Stomach (tissue), 9 donors: ENCODE data around the gene PTPRM. TPM values are rescaled to one million over a fixed set of nuclear protein-coding genes. Genes with fewer than 3 reads are reported as not detected.

Experiments
- DNase-seq, 2 donors: peaks; one replicate each; pipeline versions ENCODE4 v3.0.0 to v3.0.0-alpha.2; 2013 to 2019
- H3K27ac ChIP-seq, 5 donors: fragments of 200-600 bp in 4 of 5; sonication (generic) in 4 of 5; one replicate each; pipeline ENCODE4 v1.5.1; 2013 to 2019; ENCODE audit warnings: mild to moderate bottlenecking in 1 of 5, moderate library complexity in 1 of 5
- H3K27me3 ChIP-seq, 3 donors: fragments of 200-600 bp; sonication (generic); one replicate each; pipeline ENCODE4 v1.5.1; 2017 to 2019; ENCODE audit warnings: mixed run types in 1 of 3
- H3K36me3 ChIP-seq, 4 donors: fragments of 200-600 bp; sonication (generic); 1 replicate in 3 of 4; 2 replicates in 1 of 4; pipeline ENCODE4 v1.5.1; 2016 to 2019
- H3K4me1 ChIP-seq, 4 donors: fragments of 200-600 bp; sonication (generic); one replicate each; pipeline ENCODE4 v1.5.1; 2016 to 2019
- H3K4me3 ChIP-seq, 4 donors: fragments of 200-600 bp; sonication (generic) in 3 of 4; one replicate each; pipeline ENCODE4 v1.5.1; 2016 to 2019; ENCODE audit warnings: mild to moderate bottlenecking in 1 of 4
- H3K9me3 ChIP-seq, 4 donors: fragments of 200-600 bp; sonication (generic); one replicate each; pipeline ENCODE4 v1.5.1; 2016 to 2019
- CTCF ChIP-seq, 7 experiments: fragments of 450-650 bp in 4 of 7; fragments of 200-600 bp in 3 of 7; sonication (generic) in 3 of 7; IDR thresholded peaks; one replicate each; pipeline ENCODE4 v1.5.1; 2016 to 2019; ENCODE audit warnings: antibody characterized with exemption in 7 of 7, control low read depth in 2 of 7, mild to moderate bottlenecking in 1 of 7
- EP300 ChIP-seq: sonication (generic); formaldehyde crosslinking; IDR thresholded peaks from one replicate; pipeline ENCODE4 v1.6.1; 2017; ENCODE audit warnings: antibody characterized with exemption
- POLR2A ChIP-seq, 4 donors: fragments of 450-650 bp; IDR thresholded peaks; one replicate each; pipeline ENCODE4 v1.6.1; 2016; ENCODE audit warnings: antibody characterized with exemption in 4 of 4, control low read depth in 2 of 4, mild to moderate bottlenecking in 1 of 4, moderate library complexity in 1 of 4
- POLR2AphosphoS5 ChIP-seq, 3 donors: sonication (generic); formaldehyde crosslinking; IDR thresholded peaks; one replicate each; pipeline ENCODE4 v1.6.1; 2016; ENCODE audit warnings: antibody characterized with exemption in 3 of 3
- WGBS, 5 donors: extraction: QIAGEN DNeasy Blood & Tissue Kit in 3 of 5; methylation state at CpG; one replicate each; pipeline versions ENCODE4 v1.1.5 to v1.1.7; 2013 to 2018; 5-methylcytosine and 5-hydroxymethylcytosine counted together
- intact Hi-C: fragments of 100-400 bp; cut with DNase I; formaldehyde crosslinking; loops from one replicate; pipeline ENCODE4 v1.15.1; 2023; ENCODE audit warnings: low total_unique reads
- polyA plus RNA-seq, 3 donors: library from polyadenylated mRNA; stranded (reverse); fragments of 200-250 nt; gene quantifications; one replicate each; pipeline ENCODE4 v1.2.3, GENCODE V29; 2013
- total RNA-seq, 5 donors: library from RNA; depleted of rRNA; stranded (reverse); fragments of >200 nt; gene quantifications; one replicate each; pipeline versions ENCODE4 v1.1.0 to v1.2.3, GENCODE V29; 2014 to 2016
- donor health status: healthy with polysubstance abuse.
- donor health status: Bipolar disorder and iron deficiency.
- donor health status: healthy.

PTPRM gene
- total and polyA plus RNA-seq, 8 donors = 7.5 to 246 (median 58.2) TPM

GRCh38 chr18:8169722-8170121, 602.6 kb downstream of the PTPRM start:
- 76 to 93% (median 88%) methylated on average over 1 of the region's 1 CpG for WGBS, 5 donors
- TF ChIP-seq POLR2AphosphoS5 (IDR thresholded peaks at IDR 0.05) = no peak
- Histone ChIP-seq H3K27ac (no peak overlapping the region), H3K27me3 (no peaks in the 10 kb centered on the region), H3K36me3 (no peaks in the 10 kb centered on the region), H3K4me1 (peaks cover 0 to 8% (median 2%) of the 10 kb centered on the region in 4 donors), H3K9me3 (no peaks in the 10 kb centered on the region), H3K4me3 (no peak overlapping the region)
- DNase-seq = no peak
- intact Hi-C loops = no loop called here

- H3K4me1 ChIP-seq = peaks cover 0 to 40% (median 18%) of the 10 kb centered on the region in 4 donors
- WGBS, 5 donors = 68 to 94% (median 83%) methylated on average over 2 of the region's 2 CpGs
- TF ChIP-seq POLR2AphosphoS5 (IDR thresholded peaks at IDR 0.05) (no peak), POLR2A (IDR thresholded peaks at IDR 0.05) (no peak), EP300 (no peak), CTCF (IDR thresholded peaks at IDR 0.05) (no peak)
- H3K27me3 ChIP-seq = no peaks in the 10 kb centered on the region
- peak in 1 of 2 donors; percentile 47 for DNase-seq
- H3K4me3 ChIP-seq = no peak overlapping the region
- intact Hi-C loops = no loop called here
- H3K27ac ChIP-seq = no peak overlapping the region
- H3K36me3 ChIP-seq = no peaks in the 10 kb centered on the region
- H3K9me3 ChIP-seq = no peaks in the 10 kb centered on the region
These were observed 607.7 kb downstream of the PTPRM start for GRCh38 chr18:8174771-8175170.

- intact Hi-C loops = no loop called here
- Histone ChIP-seq H3K4me3 (no peak overlapping the region), H3K27me3 (no peaks in the 10 kb centered on the region), H3K36me3 (no peaks in the 10 kb centered on the region), H3K9me3 (no peaks in the 10 kb centered on the region), H3K27ac (peak overlapping the region in 1 of 5 donors; percentile 26), H3K4me1 (peaks cover 0 to 40% (median 18%) of the 10 kb centered on the region in 4 donors)
- 79 to 88% (median 82%) methylated on average over 7 of the region's 7 CpGs for whole genome bisulfite sequencing, 5 donors
- TF ChIP-seq CTCF (IDR thresholded peaks at IDR 0.05) = no peak
- TF ChIP-seq EP300 = no peak
- TF ChIP-seq POLR2AphosphoS5 (IDR thresholded peaks at IDR 0.05) = no peak
- no peak for TF ChIP-seq POLR2A (IDR thresholded peaks at IDR 0.05)
- no peak for DNase-seq
These were observed 608.5 kb downstream of the PTPRM start for GRCh38 chr18:8175501-8176061.

GRCh38 chr18:8176109-8176508, 609.0 kb downstream of the PTPRM start:
- intact Hi-C loops = no loop called here
- WGBS, 5 donors = 45 to 66% (median 59%) methylated on average over 3 of the region's 3 CpGs
- Histone ChIP-seq H3K9me3 (no peaks in the 10 kb centered on the region), H3K27me3 (no peaks in the 10 kb centered on the region), H3K36me3 (no peaks in the 10 kb centered on the region), H3K27ac (peak overlapping the region in 1 of 5 donors; percentile 26), H3K4me3 (no peak overlapping the region), H3K4me1 (peaks cover 0 to 40% (median 18%) of the 10 kb centered on the region in 4 donors)
- DNase-seq = no peak
- TF ChIP-seq POLR2A (IDR thresholded peaks at IDR 0.05) = no peak
- no peak for TF ChIP-seq EP300
- no peak for TF ChIP-seq POLR2AphosphoS5 (IDR thresholded peaks at IDR 0.05)
- TF ChIP-seq CTCF (IDR thresholded peaks at IDR 0.05) = no peak

GRCh38 chr18:8176554-8176953, 609.4 kb downstream of the PTPRM start:
- H3K27ac ChIP-seq = peak overlapping the region in 1 of 5 donors; percentile 36
- 41 to 55% (median 51%) methylated on average over 4 of the region's 4 CpGs for WGBS, 5 donors
- DNase-seq = peak in 1 of 2 donors; percentile 16

More at GRCh38 chr18:8176554-8176953, 609.4 kb downstream of the PTPRM start:
- Histone ChIP-seq H3K4me3 (no peak overlapping the region), H3K27me3 (no peaks in the 10 kb centered on the region), H3K9me3 (no peaks in the 10 kb centered on the region), H3K36me3 (no peaks in the 10 kb centered on the region), H3K4me1 (peaks cover 0 to 40% (median 18%) of the 10 kb centered on the region in 4 donors)
- no peak for TF ChIP-seq POLR2AphosphoS5 (IDR thresholded peaks at IDR 0.05)
- TF ChIP-seq EP300 = no peak
- no peak for TF ChIP-seq CTCF (IDR thresholded peaks at IDR 0.05)
- TF ChIP-seq POLR2A (IDR thresholded peaks at IDR 0.05) = no peak
- intact Hi-C loops = no loop called here
